Measurements from ENCODE around the gene PPP2R2C. TPM values are rescaled to one million over a fixed set of nuclear protein-coding genes. Genes with fewer than 3 reads are reported as not detected.

PPP2R2C gene
- total RNA-seq, 2 donors from 2014 or later: not detected

GRCh38 chr4:6280365-6280996 is 191.9 kb downstream of the PPP2R2C start:
- H3K4me1 Mint-ChIP-seq (ENCODE audit: low read depth): peaks cover 6% of the 10 kb centered on the region
- no peaks in the 10 kb centered on the region for H3K9me3 Mint-ChIP-seq
- H3K27me3 Mint-ChIP-seq (ENCODE audit: low read depth): no peaks in the 10 kb centered on the region
- ATAC-seq (replicated peaks in 1 of 2): no peak
- no peak overlapping the region for H3K27ac Mint-ChIP-seq
- no peaks in the 10 kb centered on the region for H3K36me3 Mint-ChIP-seq (ENCODE audit: insufficient read depth in 2 of 2)
- no peak for DNase-seq
- H3K4me3 Mint-ChIP-seq: no peak overlapping the region

DNA sequence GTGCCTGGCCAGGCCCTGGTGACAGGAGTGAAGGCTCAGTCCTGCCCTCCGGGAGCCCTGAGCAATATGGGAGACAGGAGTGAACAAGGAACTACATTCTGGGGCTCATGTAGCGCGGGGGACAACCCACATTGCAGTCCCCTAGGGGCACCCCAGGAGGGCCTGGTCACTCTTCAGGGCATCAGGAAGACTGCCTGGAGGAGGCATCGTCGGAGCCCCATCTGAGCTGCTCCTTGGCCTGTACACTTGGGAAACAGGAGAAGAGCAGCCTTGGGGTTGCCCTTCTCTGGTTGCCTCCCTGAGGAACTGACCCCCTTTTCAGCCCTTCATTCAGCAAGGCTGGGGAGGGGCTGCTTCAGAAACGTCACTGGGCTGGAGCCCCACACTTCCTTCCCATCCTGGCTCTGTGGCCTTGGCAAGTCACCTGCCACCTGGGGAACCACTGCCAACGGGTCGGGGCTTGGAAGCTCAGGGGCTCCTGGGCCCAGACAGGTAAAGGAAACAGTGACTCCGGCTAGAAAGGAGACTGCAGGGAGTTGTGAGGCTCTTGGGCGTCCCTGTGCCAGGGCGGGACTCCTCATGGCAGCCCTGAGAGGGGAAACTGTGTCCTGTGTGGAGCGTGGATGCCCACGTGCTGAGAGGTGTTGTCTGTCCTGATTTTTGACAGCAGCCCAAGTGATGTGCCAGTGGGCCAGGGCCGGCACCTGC is 192.7 kb downstream of the PPP2R2C start:
- DNase-seq: no peak

DNA sequence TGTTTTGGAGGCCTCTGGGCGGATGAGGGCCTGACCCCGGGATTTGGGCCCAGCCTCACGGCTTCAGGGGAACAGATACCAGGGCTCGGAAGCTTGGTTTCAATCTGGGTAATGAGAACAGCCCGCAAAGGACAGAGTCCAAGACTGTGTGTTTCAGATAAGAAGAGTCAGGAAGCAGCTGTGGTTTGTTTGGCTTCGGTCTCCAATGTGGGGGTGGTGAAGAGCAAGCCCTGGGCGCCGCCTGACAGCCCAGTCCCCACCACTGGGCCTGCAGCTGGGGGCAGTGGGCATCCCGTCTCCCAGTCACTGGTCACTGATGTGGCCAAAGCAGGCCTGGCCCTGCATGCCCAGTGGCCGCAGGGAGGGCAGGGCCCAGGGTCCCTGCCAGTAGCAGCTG is 193.6 kb downstream of the PPP2R2C start:
- no peak overlapping the region for H3K27ac Mint-ChIP-seq

More for the DNA sequence above, 192.7 kb downstream of the PPP2R2C start:
- H3K4me1 Mint-ChIP-seq (ENCODE audit: low read depth): peaks cover 6% of the 10 kb centered on the region
- H3K4me3 Mint-ChIP-seq: no peak overlapping the region
- H3K9me3 Mint-ChIP-seq: no peaks in the 10 kb centered on the region
- H3K36me3 Mint-ChIP-seq (ENCODE audit: insufficient read depth in 2 of 2): no peaks in the 10 kb centered on the region
- H3K27ac Mint-ChIP-seq: no peak overlapping the region
- ATAC-seq (replicated peaks in 1 of 2): no peak
- no peaks in the 10 kb centered on the region for H3K27me3 Mint-ChIP-seq (ENCODE audit: low read depth)

GRCh38 chr4:6277935-6278800 is 194.2 kb downstream of the PPP2R2C start:
- peak overlapping the region in 1 of 2 donors; percentile 21 for H3K4me3 Mint-ChIP-seq
- peaks cover 6% of the 10 kb centered on the region for H3K4me1 Mint-ChIP-seq (ENCODE audit: low read depth)
- no peaks in the 10 kb centered on the region for H3K27me3 Mint-ChIP-seq (ENCODE audit: low read depth)
- H3K36me3 Mint-ChIP-seq (ENCODE audit: insufficient read depth in 2 of 2): no peaks in the 10 kb centered on the region
- no peaks in the 10 kb centered on the region for H3K9me3 Mint-ChIP-seq
- DNase-seq (no peak), ATAC-seq (replicated peaks in 1 of 2) (peak in 1 of 2 donors; percentile 7)
- H3K27ac Mint-ChIP-seq: no peak overlapping the region

More for the DNA sequence above, 193.6 kb downstream of the PPP2R2C start:
- Mint-ChIP-seq H3K36me3 (ENCODE audit: insufficient read depth in 2 of 2) (no peaks in the 10 kb centered on the region), H3K9me3 (no peaks in the 10 kb centered on the region), H3K4me3 (peak overlapping the region in 1 of 2 donors; percentile 21), H3K4me1 (ENCODE audit: low read depth) (peaks cover 6% of the 10 kb centered on the region), H3K27me3 (ENCODE audit: low read depth) (no peaks in the 10 kb centered on the region)
- ATAC-seq (replicated peaks in 1 of 2) (peak; percentile 65 to 77), DNase-seq (peak in 1 of 2 donors; percentile 16)

GRCh38 chr4:6277139-6277802 is 195.1 kb downstream of the PPP2R2C start:
- H3K9me3 Mint-ChIP-seq: no peaks in the 10 kb centered on the region
- H3K27me3 Mint-ChIP-seq (ENCODE audit: low read depth): no peaks in the 10 kb centered on the region
- no peak overlapping the region for H3K4me3 Mint-ChIP-seq
- no peak for DNase-seq
- H3K36me3 Mint-ChIP-seq (ENCODE audit: insufficient read depth in 2 of 2): no peaks in the 10 kb centered on the region
- H3K27ac Mint-ChIP-seq: no peak overlapping the region
- ATAC-seq (replicated peaks in 1 of 2): no peak
- peaks cover 6% of the 10 kb centered on the region for H3K4me1 Mint-ChIP-seq (ENCODE audit: low read depth)

GRCh38 chr4:6275898-6276806 is 196.3 kb downstream of the PPP2R2C start:
- H3K4me3 Mint-ChIP-seq: no peak overlapping the region
- ATAC-seq (replicated peaks in 1 of 2): no peak

DNA sequence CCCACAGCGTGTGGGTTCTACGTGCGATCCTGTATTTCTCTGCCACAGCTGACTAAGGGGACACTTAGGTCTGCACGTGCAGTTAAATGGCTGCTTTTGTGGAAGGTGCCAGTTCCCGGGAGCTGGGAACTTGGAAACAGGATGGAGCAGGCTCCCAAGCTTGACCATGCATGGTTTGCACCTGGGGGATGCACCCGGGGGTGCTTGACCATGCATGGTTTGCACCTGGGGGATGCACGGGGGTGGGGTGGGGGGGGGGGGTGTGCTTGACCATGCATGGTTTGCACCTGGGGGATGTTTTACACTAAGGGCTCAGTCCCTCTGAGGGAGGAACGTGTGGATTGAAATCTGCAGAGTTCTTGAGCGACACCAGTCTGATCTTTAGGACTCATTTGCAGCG is 197.1 kb downstream of the PPP2R2C start:
- ATAC-seq (replicated peaks in 1 of 2) (no peak), DNase-seq (no peak)
- H3K4me1 Mint-ChIP-seq (ENCODE audit: low read depth): peaks cover 6% of the 10 kb centered on the region
- no peak overlapping the region for H3K4me3 Mint-ChIP-seq
- no peaks in the 10 kb centered on the region for H3K36me3 Mint-ChIP-seq (ENCODE audit: insufficient read depth in 2 of 2)
- H3K9me3 Mint-ChIP-seq: no peaks in the 10 kb centered on the region
- no peaks in the 10 kb centered on the region for H3K27me3 Mint-ChIP-seq (ENCODE audit: low read depth)
- no peak overlapping the region for H3K27ac Mint-ChIP-seq

More at GRCh38 chr4:6275898-6276806, 196.3 kb downstream of the PPP2R2C start:
- H3K36me3 Mint-ChIP-seq (ENCODE audit: insufficient read depth in 2 of 2): no peaks in the 10 kb centered on the region
- no peak for DNase-seq
- H3K9me3 Mint-ChIP-seq: no peaks in the 10 kb centered on the region
- no peaks in the 10 kb centered on the region for H3K27me3 Mint-ChIP-seq (ENCODE audit: low read depth)
- no peak overlapping the region for H3K27ac Mint-ChIP-seq
- H3K4me1 Mint-ChIP-seq (ENCODE audit: low read depth): peaks cover 6% of the 10 kb centered on the region

DNA sequence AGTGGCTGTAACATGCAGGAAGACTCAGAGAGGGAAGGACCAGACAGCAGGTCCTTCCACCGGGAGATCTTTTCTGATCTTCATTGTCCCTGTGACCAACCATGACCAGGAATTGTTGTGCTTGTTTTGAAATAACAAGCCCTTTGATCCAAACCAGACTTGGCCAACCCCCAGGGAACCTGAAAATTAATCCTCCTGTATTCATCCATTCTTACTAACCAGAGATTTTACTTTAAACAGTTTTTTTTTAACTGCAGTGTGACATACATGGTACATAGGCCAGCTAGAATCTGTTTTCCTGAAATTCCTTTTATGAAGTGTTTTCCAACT is 198.8 kb downstream of the PPP2R2C start:
- ATAC-seq (replicated peaks in 1 of 2) (no peak), DNase-seq (no peak)
- no peaks in the 10 kb centered on the region for H3K36me3 Mint-ChIP-seq (ENCODE audit: insufficient read depth in 2 of 2)
- no peaks in the 10 kb centered on the region for H3K27me3 Mint-ChIP-seq (ENCODE audit: low read depth)
- H3K9me3 Mint-ChIP-seq: no peaks in the 10 kb centered on the region
- peaks cover 8% of the 10 kb centered on the region for H3K4me1 Mint-ChIP-seq (ENCODE audit: low read depth)
- H3K4me3 Mint-ChIP-seq: no peak overlapping the region
- no peak overlapping the region for H3K27ac Mint-ChIP-seq

DNA sequence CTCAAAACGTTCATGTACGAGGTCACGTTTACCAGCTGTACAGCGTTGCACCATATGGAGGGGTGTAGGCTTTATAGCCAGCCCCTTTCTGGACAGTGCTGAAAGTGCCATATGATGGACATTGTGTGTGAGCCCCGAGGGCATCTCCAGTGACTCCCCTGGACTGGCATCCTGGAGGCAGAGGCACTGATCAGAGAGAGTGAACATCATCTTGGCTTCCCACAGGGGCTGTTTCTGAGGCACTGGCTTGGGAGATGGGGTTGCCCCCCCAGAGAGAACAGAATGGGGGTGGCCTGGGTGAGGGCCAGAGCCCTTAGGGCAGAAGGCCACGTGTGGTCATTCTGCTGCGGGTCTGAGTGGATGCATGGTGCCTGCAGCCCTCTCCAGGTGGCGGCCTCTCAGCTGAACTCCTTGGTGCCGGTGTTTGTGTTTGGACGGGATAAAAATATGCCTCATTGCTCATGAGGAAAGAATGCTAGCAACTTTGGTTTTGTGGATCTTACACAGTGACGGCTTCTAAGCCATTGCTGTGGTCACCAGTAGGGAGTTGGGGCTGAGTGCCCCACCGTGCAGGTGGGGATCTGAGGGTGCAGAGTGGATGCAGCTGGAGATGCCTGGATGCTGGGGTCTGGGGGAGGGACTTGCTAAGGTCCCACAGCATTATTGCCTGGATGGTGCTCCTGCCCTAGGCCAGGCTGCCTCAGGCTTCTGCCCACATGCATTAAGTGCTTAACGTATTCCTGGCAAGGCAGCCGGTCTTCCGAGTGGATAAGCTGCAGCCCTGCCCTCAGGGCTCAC is 199.4 kb downstream of the PPP2R2C start:
- H3K36me3 Mint-ChIP-seq (ENCODE audit: insufficient read depth in 2 of 2): no peaks in the 10 kb centered on the region
- ATAC-seq (replicated peaks in 1 of 2): no peak
- DNase-seq: no peak
- H3K27ac Mint-ChIP-seq: no peak overlapping the region
- peaks cover 4% of the 10 kb centered on the region for H3K27me3 Mint-ChIP-seq (ENCODE audit: low read depth)
- peaks cover 5% of the 10 kb centered on the region for H3K4me1 Mint-ChIP-seq (ENCODE audit: low read depth)
- no peak overlapping the region for H3K4me3 Mint-ChIP-seq
- H3K9me3 Mint-ChIP-seq: no peaks in the 10 kb centered on the region

GRCh38 chr4:6271701-6272465 is 200.5 kb downstream of the PPP2R2C start:
- ATAC-seq (replicated peaks in 1 of 2): no peak
- H3K27ac Mint-ChIP-seq: no peak overlapping the region
- H3K36me3 Mint-ChIP-seq (ENCODE audit: insufficient read depth in 2 of 2): no peaks in the 10 kb centered on the region
- H3K9me3 Mint-ChIP-seq: no peaks in the 10 kb centered on the region
- H3K27me3 Mint-ChIP-seq (ENCODE audit: low read depth): peaks cover 7% of the 10 kb centered on the region
- H3K4me3 Mint-ChIP-seq: peak overlapping the region in 1 of 2 donors; percentile 7
- DNase-seq: no peak
- H3K4me1 Mint-ChIP-seq (ENCODE audit: low read depth): peaks cover 5% of the 10 kb centered on the region

- H3K4me1 Mint-ChIP-seq (ENCODE audit: low read depth): peaks cover 5% of the 10 kb centered on the region
- no peaks in the 10 kb centered on the region for H3K9me3 Mint-ChIP-seq
- H3K36me3 Mint-ChIP-seq (ENCODE audit: insufficient read depth in 2 of 2): no peaks in the 10 kb centered on the region
- peak overlapping the region; percentile 74 to 80 for H3K4me3 Mint-ChIP-seq
- H3K27me3 Mint-ChIP-seq (ENCODE audit: low read depth): peaks cover 7% of the 10 kb centered on the region
- no peak overlapping the region for H3K27ac Mint-ChIP-seq
- DNase-seq: no peak
- ATAC-seq (replicated peaks in 1 of 2): no peak
Observed at GRCh38 chr4:6271206-6271605, 201.2 kb downstream of the PPP2R2C start.

All from activated T-cell treated with anti-CD3 and anti-CD28 coated beads, Interleukin-2, amount 50 U/mL, for 72 hours (primary cell).